Measurements from ENCODE around the gene ZNF300.
"Not testable (repeated sequence)": the region's sequence is repeated elsewhere in the genome, so short reads cannot be mapped to it uniquely, and the experiment has no call there.

DNA sequence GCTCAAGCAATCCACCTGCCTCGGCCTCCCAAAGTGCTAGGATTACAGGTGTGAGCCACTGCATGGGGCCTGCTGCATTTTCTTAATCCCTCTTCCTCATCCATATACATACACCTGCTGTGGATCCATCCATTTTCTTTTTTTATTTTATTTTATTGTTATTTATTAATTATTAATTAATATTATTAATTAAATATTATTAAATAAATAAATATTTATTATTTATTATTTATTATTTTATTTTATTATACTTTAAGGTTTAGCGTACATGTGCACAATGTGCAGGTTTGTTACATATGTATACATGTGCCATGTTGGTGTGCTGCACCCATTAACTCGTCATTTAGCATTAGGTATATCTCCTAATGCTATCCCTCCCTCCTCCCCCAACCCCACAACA lies 48.1 kb downstream of the ZNF300 start:
- TF ChIP-seq, protein P1, sequence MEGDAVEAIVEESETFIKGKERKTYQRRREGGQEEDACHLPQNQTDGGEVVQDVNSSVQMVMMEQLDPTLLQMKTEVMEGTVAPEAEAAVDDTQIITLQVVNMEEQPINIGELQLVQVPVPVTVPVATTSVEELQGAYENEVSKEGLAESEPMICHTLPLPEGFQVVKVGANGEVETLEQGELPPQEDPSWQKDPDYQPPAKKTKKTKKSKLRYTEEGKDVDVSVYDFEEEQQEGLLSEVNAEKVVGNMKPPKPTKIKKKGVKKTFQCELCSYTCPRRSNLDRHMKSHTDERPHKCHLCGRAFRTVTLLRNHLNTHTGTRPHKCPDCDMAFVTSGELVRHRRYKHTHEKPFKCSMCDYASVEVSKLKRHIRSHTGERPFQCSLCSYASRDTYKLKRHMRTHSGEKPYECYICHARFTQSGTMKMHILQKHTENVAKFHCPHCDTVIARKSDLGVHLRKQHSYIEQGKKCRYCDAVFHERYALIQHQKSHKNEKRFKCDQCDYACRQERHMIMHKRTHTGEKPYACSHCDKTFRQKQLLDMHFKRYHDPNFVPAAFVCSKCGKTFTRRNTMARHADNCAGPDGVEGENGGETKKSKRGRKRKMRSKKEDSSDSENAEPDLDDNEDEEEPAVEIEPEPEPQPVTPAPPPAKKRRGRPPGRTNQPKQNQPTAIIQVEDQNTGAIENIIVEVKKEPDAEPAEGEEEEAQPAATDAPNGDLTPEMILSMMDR (IDR thresholded peaks at IDR 0.05; ENCODE audit: borderline replicate concordance, extremely low read depth, low read length, poor library complexity, severe bottlenecking), result not testable (repeated sequence)
- TF ChIP-seq EZH2 (IDR thresholded peaks at IDR 0.05; ENCODE audit: borderline replicate concordance, low read depth, low read length, severe bottlenecking), result not testable (repeated sequence)

All from DND-41 (cell line).